ENCODE measurements around the gene PTPRC.

The PTPRC gene

GRCh38 chr1:198678301-198678836 is 39.5 kb downstream of the PTPRC start:
- no peak for DNase-seq
- TF ChIP-seq CTCF (IDR thresholded peaks at IDR 0.05), result no peak
- H3K4me3 ChIP-seq, result no peak overlapping the region

GRCh38 chr1:198678901-198679329 is 40.1 kb downstream of the PTPRC start:
- no peak overlapping the region for H3K27ac ChIP-seq
- TF ChIP-seq CTCF (IDR thresholded peaks at IDR 0.05), result no peak

More at GRCh38 chr1:198678301-198678836, 39.5 kb downstream of the PTPRC start:
- Histone ChIP-seq H3K27me3 (no peaks in the 10 kb centered on the region), H3K9me3 (no peaks in the 10 kb centered on the region), H3K27ac (no peak overlapping the region), H3K4me1 (peaks cover 0 to 4% (median 0%) of the 10 kb centered on the region in 4 donors), H3K36me3 (no peaks in the 10 kb centered on the region)
- intact Hi-C loops (cut with DNase I; ENCODE audit: low total_unique reads), result no loop called here

GRCh38 chr1:198679535-198680173 is 40.8 kb downstream of the PTPRC start:
- Histone ChIP-seq H3K27me3 (no peaks in the 10 kb centered on the region), H3K36me3 (no peaks in the 10 kb centered on the region), H3K27ac (no peak overlapping the region), H3K4me3 (no peak overlapping the region), H3K4me1 (peaks cover 0 to 4% (median 0%) of the 10 kb centered on the region in 4 donors), H3K9me3 (no peaks in the 10 kb centered on the region)
- TF ChIP-seq CTCF (IDR thresholded peaks at IDR 0.05), result no peak
- DNase-seq, result no peak
- intact Hi-C loops (cut with DNase I; ENCODE audit: low total_unique reads), result no loop called here

More at GRCh38 chr1:198678901-198679329, 40.1 kb downstream of the PTPRC start:
- intact Hi-C loops (cut with DNase I; ENCODE audit: low total_unique reads), result no loop called here
- Histone ChIP-seq H3K36me3 (no peaks in the 10 kb centered on the region), H3K9me3 (no peaks in the 10 kb centered on the region), H3K27me3 (no peaks in the 10 kb centered on the region), H3K4me1 (peaks cover 0 to 4% (median 0%) of the 10 kb centered on the region in 4 donors), H3K4me3 (no peak overlapping the region)
- DNase-seq, result no peak

- H3K9me3 ChIP-seq, result no peaks in the 10 kb centered on the region
- DNase-seq, result no peak
- no peaks in the 10 kb centered on the region for H3K27me3 ChIP-seq
- TF ChIP-seq CTCF (IDR thresholded peaks at IDR 0.05), result no peak
- peaks cover 0 to 4% (median 0%) of the 10 kb centered on the region in 4 donors for H3K4me1 ChIP-seq
- no peaks in the 10 kb centered on the region for H3K36me3 ChIP-seq
- intact Hi-C loops (cut with DNase I; ENCODE audit: low total_unique reads), result no loop called here
- no peak overlapping the region for H3K27ac ChIP-seq
- H3K4me3 ChIP-seq, result no peak overlapping the region
Observed at GRCh38 chr1:198680174-198680875, 41.5 kb downstream of the PTPRC start.

- Histone ChIP-seq H3K27ac (no peak overlapping the region), H3K4me1 (peaks cover 0 to 4% (median 0%) of the 10 kb centered on the region in 4 donors), H3K36me3 (no peaks in the 10 kb centered on the region), H3K4me3 (no peak overlapping the region), H3K9me3 (no peaks in the 10 kb centered on the region), H3K27me3 (no peaks in the 10 kb centered on the region)
- no peak for DNase-seq
- no peak for TF ChIP-seq CTCF (IDR thresholded peaks at IDR 0.05)
- intact Hi-C loops (cut with DNase I; ENCODE audit: low total_unique reads), result no loop called here
Observed at GRCh38 chr1:198681252-198681651, 42.4 kb downstream of the PTPRC start.
